ENCODE measurements around the gene ASCC1.

DNA sequence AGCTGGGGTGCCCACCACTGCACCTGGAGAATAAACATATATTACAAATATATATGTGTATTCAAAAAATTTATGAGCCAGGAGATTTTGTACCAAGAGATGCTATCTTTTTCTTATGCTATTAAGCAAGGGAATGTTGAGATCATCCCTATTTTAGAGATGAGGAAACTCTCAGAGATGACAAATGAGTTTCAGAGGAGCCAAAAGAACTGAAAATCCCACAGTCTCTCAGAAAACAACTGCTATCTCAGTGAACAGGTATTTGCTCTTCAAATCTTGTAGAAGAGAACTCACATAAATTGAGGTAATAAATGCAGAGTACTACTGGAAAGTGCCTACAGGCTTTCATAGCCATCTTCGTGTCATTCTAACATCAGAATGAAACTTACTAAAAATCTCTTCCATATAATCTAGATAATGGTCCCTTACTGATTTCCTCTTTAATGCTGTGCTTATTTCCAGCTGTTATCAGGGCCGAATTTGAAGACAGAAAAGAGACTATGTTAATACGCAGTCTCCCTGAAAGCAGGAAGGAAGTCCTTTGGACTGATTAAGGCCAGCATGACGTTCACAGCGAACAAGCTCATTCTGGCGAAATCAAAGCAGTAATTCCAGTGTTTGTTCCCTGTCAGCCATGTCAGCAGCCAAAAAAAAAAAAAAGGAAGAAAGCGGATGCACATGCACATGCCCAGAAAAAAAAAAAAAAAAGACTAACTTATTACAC, 29.7 kb downstream of the ASCC1 start:
- no peak for TF ChIP-seq CTCF (IDR thresholded peaks at IDR 0.05; ENCODE audit: low read depth, low read length, poor library complexity, severe bottlenecking)
- no peak for TF ChIP-seq EZH2phosphoT487 (IDR thresholded peaks at IDR 0.05; ENCODE audit: borderline replicate concordance, low read length)
